ENCODE data around the gene TCTA. TPM values are rescaled to one million over a fixed set of nuclear protein-coding genes. Genes with fewer than 3 reads are reported as not detected.

TCTA gene
- polyA plus RNA-seq, 1 of the 3 experiments (the other 2 are of a cell fraction) = 42.1 TPM

- H3K4me3 ChIP-seq (ENCODE audit: low read depth in 2 of 2, low read length in 1 of 2) = no peak overlapping the region
- no peak overlapping the region for H3K9ac ChIP-seq
- peaks cover 3 to 18% of the 10 kb centered on the region in 2 experiments for H3K36me3 ChIP-seq (replicated peaks in 1 of 2; ENCODE audit: control insufficient read depth in 1 of 2, insufficient read depth in 2 of 2, low read length in 1 of 2)
- H3K27ac ChIP-seq (ENCODE audit: low read depth in 2 of 2, low read length in 1 of 2) = no peak overlapping the region
- H4K20me1 ChIP-seq (ENCODE audit: insufficient read depth) = no peaks in the 10 kb centered on the region
- no peak overlapping the region for H2AFZ ChIP-seq (ENCODE audit: low read depth)
- ChIA-PET CTCF (interaction anchor here (1.1 to 2.2 kb wide), 2 partner anchors 12 to 22 kb away, joined by 4 to 6 read pairs; no protein-coding TSS in a partner anchor), POLR2A (interaction anchor here (0.6 kb wide), 1 partner anchor 181 kb away, joined by 3 read pairs; no protein-coding TSS in a partner anchor)
- H3K4me1 ChIP-seq (ENCODE audit: control insufficient read depth in 1 of 2, insufficient read depth in 2 of 2, low read depth in 1 of 2, low read length in 1 of 2) = peaks cover 0 to 6% of the 10 kb centered on the region in 2 experiments; a peak in 1 of 4 replicates
- no peak for TF ChIP-seq PBX3 (IDR thresholded peaks at IDR 0.05)
- TF ChIP-seq ELF1 (IDR thresholded peaks at IDR 0.05) = no peak
- no peak for TF ChIP-seq TEAD4 (IDR thresholded peaks at IDR 0.05; ENCODE audit: borderline replicate concordance, insufficient read depth)
- TF ChIP-seq RXRA (IDR thresholded peaks at IDR 0.05; ENCODE audit: borderline replicate concordance, low read depth) = no peak
- TF ChIP-seq FOXJ3 (CRISPR knock-in tag; IDR thresholded peaks at IDR 0.05) = no peak
- TF ChIP-seq RAD21 (IDR thresholded peaks at IDR 0.05; ENCODE audit: low read length) = no peak
- no peak for TF ChIP-seq RFX5 (IDR thresholded peaks at IDR 0.05; ENCODE audit: low read length)
- TF ChIP-seq YY1 (IDR thresholded peaks at IDR 0.05; ENCODE audit: low read depth) = no peak
- TF ChIP-seq RCOR1 (IDR thresholded peaks at IDR 0.05; ENCODE audit: low read length) = no peak
- no peak for TF ChIP-seq SIN3A (IDR thresholded peaks at IDR 0.05; ENCODE audit: borderline replicate concordance, low read depth, low read length)
- no peak for TF ChIP-seq GATA2 (CRISPR knock-in tag; IDR thresholded peaks at IDR 0.05)
- TF ChIP-seq REST (IDR thresholded peaks at IDR 0.05; ENCODE audit: low read depth, low read length) = no peak
- no peak for TF ChIP-seq NRF1 (IDR thresholded peaks at IDR 0.05; ENCODE audit: low read depth, low read length)
- TF ChIP-seq USF2 (IDR thresholded peaks at IDR 0.05; ENCODE audit: borderline replicate concordance, low read depth, low read length) = no peak
- no peak for TF ChIP-seq EZH2phosphoT487 (IDR thresholded peaks at IDR 0.05; ENCODE audit: borderline replicate concordance, low read depth)
- no peak for TF ChIP-seq EP300 (IDR thresholded peaks at IDR 0.05; ENCODE audit: borderline replicate concordance in 1 of 2, low read depth in 1 of 2, low read length in 1 of 2)
- TF ChIP-seq CTCF (IDR thresholded peaks at IDR 0.05) = no peak
- no peak for TF ChIP-seq GABPA (IDR thresholded peaks at IDR 0.05; ENCODE audit: low read depth)
- TF ChIP-seq MEF2A (IDR thresholded peaks at IDR 0.05; ENCODE audit: borderline replicate concordance, low read depth) = no peak
- no peak for TF ChIP-seq SMC3 (IDR thresholded peaks at IDR 0.05; ENCODE audit: low read depth, low read length)
- peak overlapping the region; percentile 88 for H3K4me2 ChIP-seq
- DNase-seq = no peak
- H3F3A ChIP-seq (replicated peaks; ENCODE audit: insufficient read depth) = peaks cover 3% of the 10 kb centered on the region
- H3K9me3 ChIP-seq = no peaks in the 10 kb centered on the region
- peaks cover 12% of the 10 kb centered on the region; the same call in 1 of the 2 replicates for H3K79me2 ChIP-seq (ENCODE audit: insufficient read depth)
- H3K9me2 ChIP-seq = no peaks in the 10 kb centered on the region
- 88% methylated on average over 2 of the region's 2 CpGs for WGBS (ENCODE audit: low lambda C conversion rate)
- H3K27me3 ChIP-seq (ENCODE audit: insufficient read depth) = no peaks in the 10 kb centered on the region
These were observed 15.4 kb downstream of the TCTA start for GRCh38 chr3:49427586-49427985.

All from SK-N-SH (cell line).